Activated naive CD4-positive, alpha-beta T cell treated with anti-CD3 and anti-CD28 coated beads, Interleukin-2, amount 50 U/mL, for 72 hours (primary cell): ENCODE measurements around the gene SAMD4A. TPM values are rescaled to one million over a fixed set of nuclear protein-coding genes. Genes with fewer than 3 reads are reported as not detected.

Experiments used
- ATAC-seq, 2 donors: fragments of 150-1000 bp; cut with Tn5 transposase; 2 replicates each; pipeline ENCODE4 v1.10.0; 2021; ENCODE audit warnings: mild to moderate bottlenecking in 2 of 2, moderate library complexity in 2 of 2
- DNase-seq, 2 donors: peaks; one replicate each; pipeline ENCODE4 v3.0.0; 2021 to 2022; ENCODE audit warnings: low spot score in 2 of 2
- H3K27ac Mint-ChIP-seq, 2 donors: one replicate each; pipeline ENCODE4 v1.8.0; 2022; ENCODE audit warnings: mild to moderate bottlenecking in 2 of 2, mixed read lengths in 2 of 2
- H3K36me3 Mint-ChIP-seq, 2 donors: one replicate each; pipeline ENCODE4 v1.8.0; 2022; ENCODE audit warnings: mixed read lengths in 2 of 2
- H3K9me3 Mint-ChIP-seq, 2 donors: one replicate each; pipeline ENCODE4 v1.8.0; 2022; ENCODE audit warnings: mixed read lengths in 2 of 2
- total RNA-seq, 2 donors: library from RNA; stranded (reverse); gene quantifications; one replicate each; pipeline ENCODE4 v1.2.3, GENCODE V29; 2022

Gene SAMD4A
- total RNA-seq: 1 to 10 TPM; 2.3 to 6.8 TPM

- peak within 1 kb of the TSS; percentile 84 to 96 for H3K27ac Mint-ChIP-seq
- DNase-seq (peak; percentile 60 to 68), ATAC-seq (peak; percentile 36 to 44)
- H3K36me3 Mint-ChIP-seq: peaks cover 0 to 2% of the 10 kb centered on the region in 2 donors
- H3K9me3 Mint-ChIP-seq: no peaks in the 10 kb centered on the region
Observed at GRCh38 chr14:54566410-54567223, at the start of gene SAMD4A. Gene SAMD4A (plus strand): TSS chr14:54567128. CDS start chr14:54567917, 789 bp downstream.

GRCh38 chr14:54524410-54524809 lies 42.5 kb upstream of the SAMD4A start:
- no peak for ATAC-seq
- H3K27ac Mint-ChIP-seq: no peak overlapping the region
- no peaks in the 10 kb centered on the region for H3K9me3 Mint-ChIP-seq
- H3K36me3 Mint-ChIP-seq: no peaks in the 10 kb centered on the region
- no peak for DNase-seq

- H3K27ac Mint-ChIP-seq: no peak overlapping the region
- ATAC-seq (no peak), DNase-seq (no peak)
- H3K36me3 Mint-ChIP-seq: no peaks in the 10 kb centered on the region
- H3K9me3 Mint-ChIP-seq: no peaks in the 10 kb centered on the region
Observed at GRCh38 chr14:54528973-54529372, 38.0 kb upstream of the SAMD4A start.

GRCh38 chr14:54529811-54530210 lies 37.1 kb upstream of the SAMD4A start:
- no peak for DNase-seq
- Mint-ChIP-seq H3K9me3 (no peaks in the 10 kb centered on the region), H3K36me3 (no peaks in the 10 kb centered on the region), H3K27ac (no peak overlapping the region)
- no peak for ATAC-seq

GRCh38 chr14:54532111-54533012 lies 34.6 kb upstream of the SAMD4A start:
- ATAC-seq (no peak), DNase-seq (no peak)
- Mint-ChIP-seq H3K36me3 (no peaks in the 10 kb centered on the region), H3K27ac (no peak overlapping the region), H3K9me3 (no peaks in the 10 kb centered on the region)

GRCh38 chr14:54533100-54533499 lies 33.8 kb upstream of the SAMD4A start:
- DNase-seq (no peak), ATAC-seq (no peak)
- Mint-ChIP-seq H3K36me3 (no peaks in the 10 kb centered on the region), H3K27ac (peak overlapping the region in 1 of 2 donors; percentile 15), H3K9me3 (no peaks in the 10 kb centered on the region)

GRCh38 chr14:54535126-54535525 lies 31.8 kb upstream of the SAMD4A start:
- no peaks in the 10 kb centered on the region for H3K36me3 Mint-ChIP-seq
- no peak for ATAC-seq
- no peak overlapping the region for H3K27ac Mint-ChIP-seq
- H3K9me3 Mint-ChIP-seq: no peaks in the 10 kb centered on the region
- no peak for DNase-seq

GRCh38 chr14:54535646-54536045 lies 31.3 kb upstream of the SAMD4A start:
- Mint-ChIP-seq H3K36me3 (no peaks in the 10 kb centered on the region), H3K27ac (peak overlapping the region in 1 of 2 donors; percentile 32), H3K9me3 (no peaks in the 10 kb centered on the region)
- DNase-seq (no peak), ATAC-seq (no peak)

- ATAC-seq (no peak), DNase-seq (no peak)
- Mint-ChIP-seq H3K27ac (no peak overlapping the region), H3K9me3 (no peaks in the 10 kb centered on the region), H3K36me3 (no peaks in the 10 kb centered on the region)
Observed at GRCh38 chr14:54537651-54538050, 29.3 kb upstream of the SAMD4A start.

- no peaks in the 10 kb centered on the region for H3K36me3 Mint-ChIP-seq
- no peaks in the 10 kb centered on the region for H3K9me3 Mint-ChIP-seq
- no peak overlapping the region for H3K27ac Mint-ChIP-seq
- ATAC-seq (no peak), DNase-seq (no peak)
Observed at GRCh38 chr14:54538055-54538454, 28.9 kb upstream of the SAMD4A start.

- ATAC-seq: no peak
- H3K27ac Mint-ChIP-seq: no peak overlapping the region
- H3K36me3 Mint-ChIP-seq: no peaks in the 10 kb centered on the region
Observed at GRCh38 chr14:54547583-54547982, 19.3 kb upstream of the SAMD4A start.

GRCh38 chr14:54548491-54548890 lies 18.4 kb upstream of the SAMD4A start:
- ATAC-seq (no peak), DNase-seq (no peak)
- H3K27ac Mint-ChIP-seq: no peak overlapping the region
- no peaks in the 10 kb centered on the region for H3K9me3 Mint-ChIP-seq
- H3K36me3 Mint-ChIP-seq: no peaks in the 10 kb centered on the region

More at GRCh38 chr14:54547583-54547982, 19.3 kb upstream of the SAMD4A start:
- no peaks in the 10 kb centered on the region for H3K9me3 Mint-ChIP-seq
- no peak for DNase-seq

GRCh38 chr14:54549862-54550261 lies 17.1 kb upstream of the SAMD4A start:
- no peak for ATAC-seq
- Mint-ChIP-seq H3K9me3 (no peaks in the 10 kb centered on the region), H3K27ac (peak overlapping the region in 1 of 2 donors; percentile 44), H3K36me3 (no peaks in the 10 kb centered on the region)
- no peak for DNase-seq

- ATAC-seq (no peak), DNase-seq (no peak)
- H3K36me3 Mint-ChIP-seq: no peaks in the 10 kb centered on the region
- H3K9me3 Mint-ChIP-seq: no peaks in the 10 kb centered on the region
- no peak overlapping the region for H3K27ac Mint-ChIP-seq
Observed at GRCh38 chr14:54550514-54550913, 16.4 kb upstream of the SAMD4A start.

- ATAC-seq: no peak
- H3K36me3 Mint-ChIP-seq: no peaks in the 10 kb centered on the region
Observed at GRCh38 chr14:54554401-54554800, 12.5 kb upstream of the SAMD4A start.

GRCh38 chr14:54555651-54556050 lies 11.3 kb upstream of the SAMD4A start:
- no peaks in the 10 kb centered on the region for H3K36me3 Mint-ChIP-seq
- ATAC-seq (no peak), DNase-seq (no peak)
- H3K27ac Mint-ChIP-seq: no peak overlapping the region
- H3K9me3 Mint-ChIP-seq: no peaks in the 10 kb centered on the region

More at GRCh38 chr14:54554401-54554800, 12.5 kb upstream of the SAMD4A start:
- DNase-seq: no peak
- Mint-ChIP-seq H3K27ac (no peak overlapping the region), H3K9me3 (no peaks in the 10 kb centered on the region)

GRCh38 chr14:54556535-54556934 lies 10.4 kb upstream of the SAMD4A start:
- ATAC-seq (no peak), DNase-seq (no peak)
- H3K27ac Mint-ChIP-seq: no peak overlapping the region

More at GRCh38 chr14:54556535-54556934, 10.4 kb upstream of the SAMD4A start:
- no peaks in the 10 kb centered on the region for H3K9me3 Mint-ChIP-seq
- H3K36me3 Mint-ChIP-seq: no peaks in the 10 kb centered on the region
